Pancreas (tissue), 10 donors: ENCODE results near the gene PAK1. TPM values are rescaled to one million over a fixed set of nuclear protein-coding genes. Genes with fewer than 3 reads are reported as not detected.

Experiments
- ATAC-seq, 4 donors: fragments of 200-7000 bp; cut with Tn5 transposase; one replicate each; pipeline versions ENCODE4 v1.8.0 to v1.9.1; 2020; ENCODE audit warnings: mild to moderate bottlenecking in 4 of 4, moderate library complexity in 4 of 4
- DNase-seq, 6 donors: peaks; one replicate each; pipeline ENCODE4 v3.0.0-alpha.2; 2020
- FAIRE-seq: peaks from 2 replicates; lab custom pipeline; 2012; peaks lifted over from hg19 to GRCh38; lab: Jason Lieb, UNC
- H3K27ac ChIP-seq, 4 donors: fragments of 200-600 bp; sonication (generic); 1 replicate in 3 of 4; 2 replicates in 1 of 4; pipeline versions ENCODE4 v1.5.0 to v1.8.0; 2020
- H3K27me3 ChIP-seq, 4 donors: fragments of 200-600 bp; one replicate each; pipeline ENCODE4 v1.8.0; 2021
- H3K36me3 ChIP-seq, 3 donors: fragments of 200-600 bp; sonication (generic) in 1 of 3; one replicate each; pipeline versions ENCODE4 v1.5.0 to v1.8.0; 2020 to 2021
- H3K4me1 ChIP-seq, 3 donors: fragments of 200-600 bp; one replicate each; pipeline ENCODE4 v1.8.0; 2021
- H3K4me3 ChIP-seq, 4 donors: fragments of 200-600 bp; sonication (generic) in 2 of 4; one replicate each; pipeline versions ENCODE4 v1.5.0 to v1.8.0; 2020 to 2021
- H3K9me3 ChIP-seq, 4 donors: fragments of 200-600 bp; one replicate each; pipeline ENCODE4 v1.8.0; 2021
- CTCF ChIP-seq, 4 donors: fragments of 200-600 bp; sonication (generic) in 3 of 4; IDR thresholded peaks; one replicate each; pipeline versions ENCODE4 v1.5.0 to v1.8.0; 2021; ENCODE audit warnings: antibody characterized with exemption in 4 of 4
- WGBS, 2 donors: extraction: QIAGEN DNeasy Blood & Tissue Kit; methylation state at CpG; one replicate each; pipeline ENCODE4 v1.1.7; 2013; 5-methylcytosine and 5-hydroxymethylcytosine counted together
- intact Hi-C, 3 donors: fragments of 100-400 bp; cut with DNase I; formaldehyde crosslinking; loops; one replicate each; pipeline versions ENCODE4 v1.11.1 to v1.14.2; 2022
- polyA plus RNA-seq, 2 donors: library from polyadenylated mRNA; stranded (reverse); fragments of 200-250 nt; gene quantifications; one replicate each; pipeline ENCODE4 v1.2.3, GENCODE V29; 2013
- total RNA-seq, 6 donors: library from RNA; stranded (reverse); fragmentation: NEBNext Ultra II Directional in 4 of 6; extraction: Animal tissue kit (Norgen Biotek cat#: 25700) in 4 of 6; gene quantifications; one replicate each; pipeline versions ENCODE4 v1.2.1 to v1.2.4, GENCODE V29; 2021 to 2023
- donor health status: healthy with polysubstance abuse.
- donor health status: DM: no; HTN: no; CAD: no; lungs with moderate emphysema.
- donor health status: DM: no; HTN: no; CAD: no.
- donor health status: control.
- donor health status: control.
- donor health status: Bipolar disorder and iron deficiency.
- donor health status: DM: yes; HTN: yes; CAD: no.
- donor health status: DM: no; HTN: no; CAD: no.
- donor health status: DM: no; HTN: no; CAD: no.
- donor health status: DM: yes; HTN: yes; CAD: no.

The PAK1 gene
- total and polyA plus RNA-seq, 8 donors: 9.0 to 40.0 (median 20.7) TPM

- TF ChIP-seq CTCF (IDR thresholded peaks at IDR 0.05): no peak
- ATAC-seq (no peak), FAIRE-seq (no peak), DNase-seq (no peak)
- intact Hi-C loops: no loop called here
- no peaks in the 10 kb centered on the region for H3K36me3 ChIP-seq
- no peaks in the 10 kb centered on the region for H3K27me3 ChIP-seq
- H3K4me1 ChIP-seq: peaks cover 21 to 39% (median 30%) of the 10 kb centered on the region in 3 donors
- no peaks in the 10 kb centered on the region for H3K9me3 ChIP-seq
- 49 to 56% methylated on average over 1 of the region's 1 CpG for WGBS, 2 donors
- no peak overlapping the region for H3K27ac ChIP-seq
- H3K4me3 ChIP-seq: no peak overlapping the region
These were observed 5.4 kb downstream of the PAK1 start for GRCh38 chr11:77468527-77468926.

- WGBS, 2 donors: 83% methylated on average over 2 of the region's 2 CpGs
- Histone ChIP-seq H3K27ac (no peak overlapping the region), H3K9me3 (no peaks in the 10 kb centered on the region), H3K36me3 (no peaks in the 10 kb centered on the region), H3K4me3 (no peak overlapping the region), H3K27me3 (no peaks in the 10 kb centered on the region), H3K4me1 (peaks cover 21 to 39% (median 30%) of the 10 kb centered on the region in 3 donors)
- intact Hi-C loops: no loop called here
- FAIRE-seq (no peak), DNase-seq (no peak), ATAC-seq (no peak)
- no peak for TF ChIP-seq CTCF (IDR thresholded peaks at IDR 0.05)
These were observed 5.9 kb downstream of the PAK1 start for GRCh38 chr11:77467993-77468392.

- ATAC-seq (no peak), FAIRE-seq (no peak), DNase-seq (no peak)
- no peak overlapping the region for H3K4me3 ChIP-seq
- H3K27me3 ChIP-seq: no peaks in the 10 kb centered on the region
- WGBS, 2 donors: 72 to 76% methylated on average over 1 of the region's 1 CpG
- no peak for TF ChIP-seq CTCF (IDR thresholded peaks at IDR 0.05)
- H3K4me1 ChIP-seq: peaks cover 21 to 34% (median 28%) of the 10 kb centered on the region in 3 donors
- no peak overlapping the region for H3K27ac ChIP-seq
- intact Hi-C loops: no loop called here
- no peaks in the 10 kb centered on the region for H3K36me3 ChIP-seq
- H3K9me3 ChIP-seq: no peaks in the 10 kb centered on the region
These were observed 6.7 kb downstream of the PAK1 start for GRCh38 chr11:77467233-77467632.

GRCh38 chr11:77457340-77457739, 16.6 kb downstream of the PAK1 start:
- FAIRE-seq: no peak

More at GRCh38 chr11:77457340-77457739, 16.6 kb downstream of the PAK1 start:
- TF ChIP-seq CTCF (IDR thresholded peaks at IDR 0.05): no peak
- Histone ChIP-seq H3K9me3 (no peaks in the 10 kb centered on the region), H3K4me1 (peaks cover 3 to 10% (median 6%) of the 10 kb centered on the region in 3 donors), H3K27me3 (no peaks in the 10 kb centered on the region), H3K4me3 (no peak overlapping the region), H3K27ac (no peak overlapping the region), H3K36me3 (no peaks in the 10 kb centered on the region)
- ATAC-seq (no peak), DNase-seq (no peak)
- intact Hi-C loops: no loop called here
- 83 to 85% methylated on average over 5 of the region's 5 CpGs for WGBS, 2 donors
